Erythroblast (primary cell): Measurements from ENCODE around the gene RNF38.

Experiments
- GATA1 ChIP-seq: IDR thresholded peaks from 2 replicates; pipeline ENCODE4 v1.6.1; 2011; ENCODE audit warnings: low read depth, mild to moderate bottlenecking, control low read depth, low read length, moderate library complexity
- POLR2A ChIP-seq: IDR thresholded peaks from 2 replicates; pipeline ENCODE4 v1.6.1; 2011; ENCODE audit warnings: mild to moderate bottlenecking, low read length

GRCh38 chr9:36298566-36298965 lies 101.5 kb downstream of the RNF38 start:
- TF ChIP-seq POLR2A = no peak
- TF ChIP-seq GATA1 = no peak
